KMS-11 (cell line): ENCODE data around the gene SLC25A33.
"Not testable (repeated sequence)": the region's sequence is repeated elsewhere in the genome, so short reads cannot be mapped to it uniquely, and the experiment has no call there.

ENCODE experiments used
- H2AFZ ChIP-seq: fragments of 200-600 bp; sonication (generic); 2 replicates; pipeline ENCODE4 v1.6.1; 2016; ENCODE audit warnings: antibody characterized with exemption, mixed run types, low read depth
- H3K27ac ChIP-seq: fragments of 200-600 bp; sonication (generic); 2 replicates; pipeline ENCODE4 v1.6.1; 2016; ENCODE audit warnings: mild to moderate bottlenecking, mixed run types
- H3K27me3 ChIP-seq: fragments of 200-600 bp; sonication (generic); 2 replicates; pipeline ENCODE4 v1.6.1; 2017; ENCODE audit warnings: mild to moderate bottlenecking, low read depth, mixed run types, moderate library complexity; ENCODE audit not compliant: insufficient read depth
- H3K36me3 ChIP-seq: fragments of 200-600 bp; sonication (generic); 2 replicates; pipeline ENCODE4 v1.6.1; 2017; ENCODE audit warnings: mild to moderate bottlenecking, mixed run types; ENCODE audit not compliant: insufficient read depth
- H3K4me1 ChIP-seq: fragments of 200-600 bp; sonication (generic); 2 replicates; pipeline ENCODE4 v1.6.1; 2016; ENCODE audit warnings: mild to moderate bottlenecking, low read depth, mixed run types; ENCODE audit not compliant: poor library complexity, severe bottlenecking
- H3K4me2 ChIP-seq: fragments of 200-600 bp; sonication (generic); 2 replicates; pipeline ENCODE4 v1.7.0; 2016; ENCODE audit warnings: mild to moderate bottlenecking, mixed run types
- H3K4me3 ChIP-seq: fragments of 200-600 bp; sonication (generic); IDR thresholded peaks from 2 replicates; pipeline ENCODE4 v1.6.1; 2017; ENCODE audit warnings: low read depth, low read length, mixed read lengths; ENCODE audit not compliant: insufficient read depth
- H3K79me2 ChIP-seq: fragments of 200-600 bp; sonication (generic); 2 replicates; pipeline ENCODE4 v1.6.1; 2016; ENCODE audit warnings: low read depth, mixed run types; ENCODE audit not compliant: insufficient read depth
- H3K9ac ChIP-seq: fragments of 200-600 bp; sonication (generic); 2 replicates; pipeline ENCODE4 v1.6.1; 2016; ENCODE audit warnings: mild to moderate bottlenecking, mixed run types
- H4K20me1 ChIP-seq: fragments of 200-600 bp; sonication (generic); 2 replicates; pipeline ENCODE4 v1.6.1; 2016; ENCODE audit warnings: mild to moderate bottlenecking, mixed run types; ENCODE audit not compliant: insufficient read depth
- CTCF ChIP-seq: fragments of 200-600 bp; sonication (generic); conservative IDR thresholded peaks from 2 replicates; pipeline ENCODE4 v1.6.1; 2017; ENCODE audit warnings: low read depth, mild to moderate bottlenecking, antibody characterized with exemption, low read length, moderate library complexity, mixed read lengths

SLC25A33 gene

GRCh38 chr1:9624081-9624480 is 84.8 kb downstream of the SLC25A33 start:
- TF ChIP-seq CTCF, result no peak
- Histone ChIP-seq H3K9ac (no peak overlapping the region), H4K20me1 (no peaks in the 10 kb centered on the region), H3K36me3 (no peaks in the 10 kb centered on the region), H3K4me2 (no peak overlapping the region), H3K27ac (no peak overlapping the region), H2AFZ (no peak overlapping the region), H3K4me1 (peaks cover 29% of the 10 kb centered on the region), H3K4me3 (no peak overlapping the region), H3K27me3 (peaks cover 71% of the 10 kb centered on the region), H3K79me2 (no peaks in the 10 kb centered on the region)

GRCh38 chr1:9625030-9625429 is 85.8 kb downstream of the SLC25A33 start:
- H3K27me3 ChIP-seq, result peaks cover 70% of the 10 kb centered on the region
- not testable (repeated sequence) for H2AFZ ChIP-seq, H3K4me3 ChIP-seq, H3K4me2 ChIP-seq, H4K20me1 ChIP-seq, H3K79me2 ChIP-seq, H3K9ac ChIP-seq, H3K27ac ChIP-seq, H3K36me3 ChIP-seq
- peaks cover 30% of the 10 kb centered on the region for H3K4me1 ChIP-seq

- Histone ChIP-seq H3K4me3 (no peak overlapping the region), H3K9ac (no peak overlapping the region), H3K4me1 (peaks cover 30% of the 10 kb centered on the region), H3K4me2 (peak overlapping the region; percentile 24; the same call in 1 of the 2 replicates), H3K36me3 (no peaks in the 10 kb centered on the region), H4K20me1 (no peaks in the 10 kb centered on the region), H3K27me3 (peaks cover 74% of the 10 kb centered on the region), H2AFZ (no peak overlapping the region), H3K27ac (no peak overlapping the region), H3K79me2 (no peaks in the 10 kb centered on the region)
- TF ChIP-seq CTCF, result no peak
These were observed 86.9 kb downstream of the SLC25A33 start for GRCh38 chr1:9626201-9626608.

- Histone ChIP-seq H3K4me1 (peaks cover 30% of the 10 kb centered on the region), H3K79me2 (no peaks in the 10 kb centered on the region), H3K27me3 (peaks cover 64% of the 10 kb centered on the region), H2AFZ (no peak overlapping the region), H3K36me3 (no peaks in the 10 kb centered on the region), H3K9ac (no peak overlapping the region), H3K27ac (no peak overlapping the region), H4K20me1 (no peaks in the 10 kb centered on the region), H3K4me2 (peak overlapping the region; percentile 7; the same call in 1 of the 2 replicates), H3K4me3 (no peak overlapping the region)
- TF ChIP-seq CTCF, result no peak
These were observed 89.5 kb downstream of the SLC25A33 start for GRCh38 chr1:9628541-9629444.
